Glutamatergic neuron (in vitro differentiated cells): Measurements from ENCODE around the gene EEPD1. TPM values are rescaled to one million over a fixed set of nuclear protein-coding genes. Genes with fewer than 3 reads are reported as not detected.

Experiments used
- DNase-seq: peaks from one replicate; pipeline ENCODE4 v3.0.0; 2022
- H3K27ac Mint-ChIP-seq: one replicate; pipeline ENCODE4 v1.8.0; 2020; ENCODE audit warnings: mild to moderate bottlenecking, mixed read lengths, inconsistent platforms; ENCODE audit not compliant: unreplicated experiment
- H3K27me3 Mint-ChIP-seq: one replicate; pipeline ENCODE4 v1.8.0; 2020; ENCODE audit warnings: mild to moderate bottlenecking, moderate library complexity, mixed read lengths, inconsistent platforms; ENCODE audit not compliant: unreplicated experiment
- H3K36me3 Mint-ChIP-seq: one replicate; pipeline ENCODE4 v1.8.0; 2020; ENCODE audit warnings: mild to moderate bottlenecking, mixed read lengths, inconsistent platforms; ENCODE audit not compliant: unreplicated experiment
- H3K4me1 Mint-ChIP-seq: one replicate; pipeline ENCODE4 v1.8.0; 2020; ENCODE audit warnings: mild to moderate bottlenecking, low read depth, mixed read lengths, inconsistent platforms; ENCODE audit not compliant: unreplicated experiment
- H3K4me3 Mint-ChIP-seq: one replicate; pipeline ENCODE4 v1.8.0; 2020; ENCODE audit warnings: mild to moderate bottlenecking, mixed read lengths, inconsistent platforms; ENCODE audit not compliant: unreplicated experiment
- H3K9me3 Mint-ChIP-seq: one replicate; pipeline ENCODE4 v1.8.0; 2020; ENCODE audit warnings: mild to moderate bottlenecking, moderate library complexity, mixed read lengths, inconsistent platforms; ENCODE audit not compliant: unreplicated experiment
- CTCF ChIP-seq: fragments of 200-600 bp; sonication (generic); IDR thresholded peaks from one replicate; pipeline ENCODE4 v1.5.0; 2021; ENCODE audit not compliant: partially characterized antibody, unreplicated experiment
- total RNA-seq: library from RNA; stranded (reverse); fragmentation: NEBNext Ultra II Directional; extraction: Animal tissue kit (Norgen Biotek cat#: 25700); gene quantifications from one replicate; pipeline ENCODE4 v1.2.1, GENCODE V29; 2021; ENCODE audit not compliant: unreplicated experiment

Gene EEPD1
- total RNA-seq, 1 donor from 2014 or later = 63.9 TPM

DNA sequence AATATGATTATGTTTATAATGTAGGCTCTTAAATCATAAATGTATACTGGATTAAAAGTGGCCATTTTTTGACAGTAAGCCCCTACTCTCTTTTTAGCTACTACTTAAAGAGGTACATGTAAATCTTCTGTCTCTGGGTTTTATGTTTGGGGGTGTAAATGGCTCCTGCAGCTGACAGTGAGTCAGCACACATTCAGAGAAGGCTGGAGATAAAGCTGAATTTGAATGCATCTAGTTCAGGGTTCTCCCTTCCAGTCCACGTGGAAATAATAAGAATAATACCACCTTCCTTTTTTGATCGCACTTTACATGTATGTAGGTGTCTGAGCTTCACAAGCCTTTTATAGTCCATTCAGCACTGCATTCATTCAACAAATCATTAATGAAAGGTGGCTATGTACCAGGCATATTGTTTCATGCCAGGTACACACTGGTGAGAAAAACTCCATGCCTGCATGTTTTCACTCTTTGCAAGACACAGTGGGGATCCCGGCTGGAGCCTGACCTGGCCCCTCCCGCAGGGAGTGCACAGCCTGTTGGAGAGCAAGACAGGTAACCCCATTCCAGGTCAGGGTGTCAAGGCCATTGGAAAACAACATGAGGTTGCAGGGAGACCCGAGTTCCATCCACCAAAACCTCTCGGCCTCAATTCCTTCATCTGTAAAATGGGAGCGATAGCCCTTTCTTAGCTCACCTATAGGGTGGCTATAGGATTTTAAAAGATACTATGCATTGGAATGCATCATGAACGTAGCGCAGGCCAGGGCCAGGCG lies 129.1 kb downstream of the EEPD1 start:
- H3K27me3 Mint-ChIP-seq = peaks cover 18% of the 10 kb centered on the region
- peaks cover 4% of the 10 kb centered on the region for H3K36me3 Mint-ChIP-seq
- peaks cover 9% of the 10 kb centered on the region for H3K9me3 Mint-ChIP-seq
- no peak for TF ChIP-seq CTCF
- peaks cover 61% of the 10 kb centered on the region for H3K4me1 Mint-ChIP-seq
- DNase-seq = no peak
- H3K27ac Mint-ChIP-seq = no peak overlapping the region
- H3K4me3 Mint-ChIP-seq = no peak overlapping the region

GRCh38 chr7:36283181-36283580 lies 130.1 kb downstream of the EEPD1 start:
- TF ChIP-seq CTCF = no peak
- peaks cover 9% of the 10 kb centered on the region for H3K36me3 Mint-ChIP-seq
- DNase-seq = no peak
- peaks cover 14% of the 10 kb centered on the region for H3K9me3 Mint-ChIP-seq
- no peak overlapping the region for H3K4me3 Mint-ChIP-seq
- peaks cover 66% of the 10 kb centered on the region for H3K4me1 Mint-ChIP-seq
- H3K27ac Mint-ChIP-seq = no peak overlapping the region
- H3K27me3 Mint-ChIP-seq = peaks cover 18% of the 10 kb centered on the region

DNA sequence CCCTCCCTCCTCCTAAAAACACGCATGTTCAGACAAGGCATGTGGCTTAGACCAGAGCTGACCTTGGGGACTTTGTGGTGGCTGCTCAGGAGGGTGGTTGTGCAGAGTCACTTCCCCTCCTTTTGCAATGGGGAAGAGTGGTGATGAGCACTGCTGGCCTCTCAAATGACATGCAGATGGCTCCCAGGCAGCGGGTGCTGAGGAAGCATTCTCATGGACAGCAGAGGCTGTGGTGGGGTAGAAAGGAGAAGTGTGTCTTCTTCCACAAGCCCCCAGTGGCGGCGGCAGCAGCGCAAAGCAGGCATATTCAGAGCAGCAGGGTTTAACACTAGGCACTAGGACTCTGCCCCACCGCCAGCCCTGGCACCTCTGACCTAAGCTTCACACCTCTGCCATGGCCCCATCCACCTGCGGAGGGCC lies 130.7 kb downstream of the EEPD1 start:
- TF ChIP-seq CTCF = no peak
- DNase-seq = no peak
- Mint-ChIP-seq H3K4me3 (peak overlapping the region; percentile 30), H3K36me3 (peaks cover 10% of the 10 kb centered on the region), H3K27me3 (peaks cover 18% of the 10 kb centered on the region), H3K9me3 (peaks cover 14% of the 10 kb centered on the region), H3K4me1 (peaks cover 64% of the 10 kb centered on the region), H3K27ac (peak overlapping the region; percentile 73)

DNA sequence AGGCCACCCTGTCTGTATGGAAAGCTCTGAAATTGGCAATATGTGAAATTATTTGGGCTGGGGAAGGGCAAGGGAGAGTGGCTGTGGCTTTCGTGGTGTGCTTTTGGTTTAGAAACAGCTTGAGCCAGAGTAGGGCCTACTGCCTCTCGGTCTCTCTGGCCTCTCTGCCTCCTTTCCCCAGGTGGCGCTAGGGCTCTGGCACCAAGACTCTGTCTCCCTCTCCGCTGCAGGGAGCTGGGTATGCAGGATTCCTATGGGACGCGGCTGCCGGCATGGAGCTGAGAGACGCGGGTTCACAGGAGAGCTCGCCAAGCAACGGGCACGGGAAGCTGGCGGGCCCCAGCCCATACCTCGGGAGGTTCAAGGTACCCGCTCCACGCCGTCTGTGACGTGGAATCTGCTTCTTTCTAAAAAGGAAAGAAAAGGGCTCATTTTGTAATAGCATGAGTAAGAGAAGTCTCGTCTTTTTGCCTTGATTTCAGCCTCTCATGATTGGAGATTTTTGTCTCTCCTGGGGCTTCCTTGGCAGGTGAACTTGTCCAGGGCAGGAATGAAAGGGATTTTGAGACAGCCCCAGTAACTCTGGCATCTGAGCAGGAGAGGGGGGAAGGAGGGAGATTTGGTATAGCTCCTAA lies 131.5 kb downstream of the EEPD1 start:
- peaks cover 22% of the 10 kb centered on the region for H3K27me3 Mint-ChIP-seq
- no peak overlapping the region for H3K4me3 Mint-ChIP-seq
- peaks cover 16% of the 10 kb centered on the region for H3K9me3 Mint-ChIP-seq
- TF ChIP-seq CTCF = no peak
- H3K4me1 Mint-ChIP-seq = peaks cover 55% of the 10 kb centered on the region
- no peak for DNase-seq
- peaks cover 17% of the 10 kb centered on the region for H3K36me3 Mint-ChIP-seq
- no peak overlapping the region for H3K27ac Mint-ChIP-seq

DNA sequence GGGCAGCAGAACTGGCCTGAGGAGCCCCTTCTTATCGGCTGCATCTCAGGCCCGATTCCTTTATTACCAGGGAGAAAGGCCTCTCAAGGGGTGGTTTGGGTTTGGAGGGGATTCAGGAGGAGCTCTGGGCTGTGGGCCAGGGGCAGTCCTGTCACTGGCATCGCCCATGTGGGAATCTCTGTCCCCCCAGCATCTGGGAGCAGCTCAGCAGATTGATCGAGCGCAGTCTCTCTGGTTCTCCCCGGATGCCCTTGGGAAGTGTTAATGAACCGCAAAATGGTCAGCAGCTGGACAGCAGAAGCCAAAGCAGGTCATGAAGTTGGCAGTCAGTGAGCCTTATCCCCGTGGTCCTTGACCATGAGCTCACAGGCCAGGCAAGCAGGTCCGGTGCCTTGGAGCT lies 132.2 kb downstream of the EEPD1 start:
- peak overlapping the region; percentile 25 for H3K4me3 Mint-ChIP-seq
- H3K9me3 Mint-ChIP-seq = peaks cover 13% of the 10 kb centered on the region
- H3K36me3 Mint-ChIP-seq = peaks cover 17% of the 10 kb centered on the region
- DNase-seq = peak; percentile 36
- H3K27ac Mint-ChIP-seq = no peak overlapping the region
- TF ChIP-seq CTCF = no peak
- H3K4me1 Mint-ChIP-seq = peaks cover 48% of the 10 kb centered on the region
- H3K27me3 Mint-ChIP-seq = peaks cover 18% of the 10 kb centered on the region
